Spleen (tissue), 11 donors: ENCODE results near the gene NRARP. TPM values are rescaled to one million over a fixed set of nuclear protein-coding genes. Genes with fewer than 3 reads are reported as not detected.
"Not testable (repeated sequence)": the region's sequence is repeated elsewhere in the genome, so short reads cannot be mapped to it uniquely, and the experiment has no call there.

Source experiments
- DNase-seq: peaks from one replicate; pipeline ENCODE4 v3.0.0-alpha.2; 2020
- H3K27ac ChIP-seq, 8 donors: fragments of 200-600 bp; sonication (generic) in 7 of 8; 1 replicate in 4 of 8; 2 replicates in 4 of 8; pipeline versions ENCODE4 v1.5.0 to v1.8.0; 2016 to 2021; ENCODE audit warnings: inconsistent platforms in 4 of 8, mild to moderate bottlenecking in 4 of 8, moderate library complexity in 1 of 8
- H3K27me3 ChIP-seq, 7 donors: fragments of 200-600 bp; sonication (generic) in 6 of 7; replicated peaks in 1 of 7; 1 replicate in 4 of 7; 2 replicates in 3 of 7; pipeline versions ENCODE4 v1.5.0 to v1.8.0; 2016 to 2021; ENCODE audit warnings: inconsistent platforms in 3 of 7, mild to moderate bottlenecking in 1 of 7
- H3K36me3 ChIP-seq, 6 donors: fragments of 200-600 bp; sonication (generic) in 5 of 6; 1 replicate in 4 of 6; 2 replicates in 2 of 6; pipeline versions ENCODE4 v1.5.0 to v1.8.0; 2016 to 2021; ENCODE audit warnings: inconsistent platforms in 2 of 6
- H3K4me1 ChIP-seq, 6 donors: fragments of 200-600 bp; sonication (generic) in 5 of 6; 1 replicate in 3 of 6; 2 replicates in 3 of 6; pipeline versions ENCODE4 v1.5.0 to v1.8.0; 2016 to 2021; ENCODE audit warnings: inconsistent platforms in 3 of 6
- H3K4me3 ChIP-seq, 8 donors: fragments of 200-600 bp; sonication (generic) in 7 of 8; 1 replicate in 4 of 8; 2 replicates in 4 of 8; pipeline versions ENCODE4 v1.5.0 to v1.8.0; 2016 to 2021; ENCODE audit warnings: inconsistent platforms in 4 of 8, mild to moderate bottlenecking in 4 of 8, moderate library complexity in 2 of 8
- H3K9me3 ChIP-seq, 8 donors: fragments of 200-600 bp; sonication (generic) in 7 of 8; 1 replicate in 4 of 8; 2 replicates in 4 of 8; pipeline versions ENCODE4 v1.5.0 to v1.8.0; 2016 to 2021; ENCODE audit warnings: inconsistent platforms in 4 of 8
- CTCF ChIP-seq, 11 experiments: fragments of 200-600 bp in 7 of 11; fragments of 450-650 bp in 4 of 11; sonication (generic) in 4 of 11; IDR thresholded peaks in 8 of 11; conservative IDR thresholded peaks in 3 of 11; 1 replicate in 7 of 11; 2 replicates in 4 of 11; pipeline versions ENCODE4 v1.4.0 to v1.8.0; 2016 to 2021; ENCODE audit warnings: antibody characterized with exemption in 11 of 11, inconsistent platforms in 4 of 11, mild to moderate bottlenecking in 1 of 11
- POLR2A ChIP-seq, 3 donors: fragments of 450-650 bp; IDR thresholded peaks; one replicate each; pipeline ENCODE4 v1.5.1; 2017; ENCODE audit warnings: antibody characterized with exemption in 3 of 3, mild to moderate bottlenecking in 1 of 3
- POLR2AphosphoS5 ChIP-seq, 3 donors: sonication (generic); formaldehyde crosslinking; IDR thresholded peaks; one replicate each; pipeline ENCODE4 v1.5.1; 2017; ENCODE audit warnings: antibody characterized with exemption in 3 of 3
- WGBS, 5 donors: extraction: QIAGEN DNeasy Blood & Tissue Kit in 3 of 5; methylation state at CpG; one replicate each; pipeline versions ENCODE4 v1.1.5 to v1.1.7; 2013 to 2018; 5-methylcytosine and 5-hydroxymethylcytosine counted together
- intact Hi-C: fragments of 100-400 bp; cut with DNase I; formaldehyde crosslinking; loops from one replicate; pipeline ENCODE4 v1.15.0; 2023; ENCODE audit warnings: low total_unique reads
- polyA plus RNA-seq, 3 donors: library from polyadenylated mRNA; stranded (reverse); fragments of 200-250 nt; gene quantifications; one replicate each; pipeline ENCODE4 v1.2.1, GENCODE V29; 2013
- total RNA-seq, 7 donors: library from RNA; depleted of rRNA in 3 of 7; stranded (reverse); fragments of >200 nt in 3 of 7; fragmentation: NEBNext Ultra II Directional in 4 of 7; extraction: Animal tissue kit (Norgen Biotek cat#: 25700) in 4 of 7; gene quantifications; one replicate each; pipeline versions ENCODE4 v1.1.0 to v1.2.1, GENCODE V29; 2016 to 2021
- donor health status: healthy with polysubstance abuse.
- donor health status: DM: no; HTN: no; CAD: no; lungs with moderate emphysema.
- donor health status: DM: no; HTN: no; CAD: no.
- donor health status: Bipolar disorder and iron deficiency.
- donor health status: healthy.
- donor health status: DM: no; HTN: no; CAD: no.
- donor health status: DM: yes; HTN: yes; CAD: no.

The NRARP gene
- total and polyA plus RNA-seq, 10 donors, result 0.37 to 24.4 (median 8.0) TPM

GRCh38 chr9:137347928-137348327 is 45.9 kb upstream of the NRARP start:
- H3K9me3 ChIP-seq, result peaks cover 0 to 18% (median 12%) of the 10 kb centered on the region in 8 donors
- no peak overlapping the region for H3K27ac ChIP-seq
- H3K4me1 ChIP-seq, result peaks cover 0 to 13% (median 5%) of the 10 kb centered on the region in 6 donors
- WGBS, 5 donors, result 91 to 99% (median 96%) methylated on average over 9 to 13 of the region's 13 CpGs
- H3K4me3 ChIP-seq, result no peak overlapping the region
- peaks cover 0 to 39% (median 8%) of the 10 kb centered on the region in 6 donors for H3K36me3 ChIP-seq
- no peaks in the 10 kb centered on the region for H3K27me3 ChIP-seq
- DNase-seq, result no peak
- intact Hi-C loops, result no loop called here
- no peak for TF ChIP-seq POLR2A (IDR thresholded peaks at IDR 0.05)
- TF ChIP-seq CTCF (IDR thresholded peaks at IDR 0.05 in 8 of 11, conservative IDR thresholded peaks at IDR 0.05 in 3 of 11), result no peak
- TF ChIP-seq POLR2AphosphoS5 (IDR thresholded peaks at IDR 0.05), result no peak

- intact Hi-C loops, result no loop called here
- Histone ChIP-seq H3K9me3 (peaks cover 0 to 23% (median 13%) of the 10 kb centered on the region in 8 donors), H3K4me3 (no peak overlapping the region), H3K36me3 (peaks cover 0 to 21% (median 8%) of the 10 kb centered on the region in 6 donors), H3K27me3 (no peaks in the 10 kb centered on the region), H3K4me1 (peaks cover 0 to 10% (median 0%) of the 10 kb centered on the region in 6 donors), H3K27ac (no peak overlapping the region)
- no peak for TF ChIP-seq POLR2AphosphoS5 (IDR thresholded peaks at IDR 0.05)
- no peak for TF ChIP-seq POLR2A (IDR thresholded peaks at IDR 0.05)
- no peak for TF ChIP-seq CTCF (IDR thresholded peaks at IDR 0.05 in 8 of 11, conservative IDR thresholded peaks at IDR 0.05 in 3 of 11)
- DNase-seq, result no peak
- WGBS, 5 donors, result 81 to 86% (median 81%) methylated on average over 7 of the region's 7 CpGs
Measured at GRCh38 chr9:137342482-137342881, 40.4 kb upstream of the NRARP start.

- DNase-seq, result no peak
- Histone ChIP-seq H3K36me3 (peaks cover 0 to 9% (median 0%) of the 10 kb centered on the region in 6 donors), H3K9me3 (peaks cover 3 to 27% (median 15%) of the 10 kb centered on the region in 8 donors), H3K4me3 (no peak overlapping the region), H3K4me1 (peaks cover 0 to 10% (median 0%) of the 10 kb centered on the region in 6 donors), H3K27me3 (no peaks in the 10 kb centered on the region), H3K27ac (no peak overlapping the region)
- WGBS, 5 donors, result 67 to 94% (median 74%) methylated on average over 4 to 6 of the region's 6 CpGs
- intact Hi-C loops, result no loop called here
- TF ChIP-seq POLR2AphosphoS5 (IDR thresholded peaks at IDR 0.05), result no peak
- TF ChIP-seq CTCF (IDR thresholded peaks at IDR 0.05 in 8 of 11, conservative IDR thresholded peaks at IDR 0.05 in 3 of 11), result no peak
- no peak for TF ChIP-seq POLR2A (IDR thresholded peaks at IDR 0.05)
Measured at GRCh38 chr9:137341227-137341626, 39.2 kb upstream of the NRARP start.

- WGBS, 5 donors, result 85 to 93% (median 89%) methylated on average over 12 of the region's 12 CpGs
- H3K27ac ChIP-seq, H3K36me3 ChIP-seq, intact Hi-C loops, DNase-seq, H3K4me3 ChIP-seq, H3K27me3 ChIP-seq: not testable (repeated sequence)
- Histone ChIP-seq H3K4me1 (peaks cover 0 to 10% (median 0%) of the 10 kb centered on the region in 6 donors), H3K9me3 (peaks cover 3 to 28% (median 18%) of the 10 kb centered on the region in 8 donors)
Measured at GRCh38 chr9:137339908-137340462, 37.9 kb upstream of the NRARP start.
